Skeletal muscle tissue (tissue), 4 donors: ENCODE data around the gene ITGA2. TPM values are rescaled to one million over a fixed set of nuclear protein-coding genes. Genes with fewer than 3 reads are reported as not detected.
"Not testable (repeated sequence)": the region's sequence is repeated elsewhere in the genome, so short reads cannot be mapped to it uniquely, and the experiment has no call there.

Experiments
- H3K27ac ChIP-seq: one replicate; pipeline ENCODE4 v1.7.0; 2013; ENCODE audit warnings: mild to moderate bottlenecking, low read depth, low read length, inconsistent platforms
- H3K27me3 ChIP-seq, 3 donors: one replicate each; pipeline ENCODE4 v1.7.0; 2013; ENCODE audit warnings: low read length in 3 of 3; ENCODE audit not compliant: control insufficient read depth in 3 of 3, insufficient read depth in 3 of 3
- H3K36me3 ChIP-seq, 3 donors: one replicate each; pipeline ENCODE4 v1.7.0; 2013; ENCODE audit warnings: low read length in 3 of 3; ENCODE audit not compliant: control insufficient read depth in 3 of 3, insufficient read depth in 3 of 3
- H3K4me1 ChIP-seq, 3 donors: one replicate each; pipeline ENCODE4 v1.7.0; 2013; ENCODE audit warnings: low read length in 3 of 3, mild to moderate bottlenecking in 3 of 3; ENCODE audit not compliant: control insufficient read depth in 3 of 3, insufficient read depth in 3 of 3
- H3K4me3 ChIP-seq, 3 donors: one replicate each; pipeline ENCODE4 v1.7.0; 2013; ENCODE audit warnings: low read length in 3 of 3
- H3K9ac ChIP-seq, 3 donors: one replicate each; pipeline ENCODE4 v1.7.0; 2013; ENCODE audit warnings: low read length in 3 of 3, mild to moderate bottlenecking in 3 of 3, moderate library complexity in 2 of 3, low read depth in 1 of 3
- H3K9me3 ChIP-seq, 3 donors: one replicate each; pipeline ENCODE4 v1.7.0; 2013; ENCODE audit warnings: low read length in 3 of 3; ENCODE audit not compliant: control insufficient read depth in 3 of 3
- total RNA-seq: library from RNA; depleted of rRNA; stranded (reverse); fragments of >200 nt; gene quantifications from one replicate; pipeline ENCODE4 v1.2.3, GENCODE V29; 2014
- donor health status: Osteomylitis.

Gene ITGA2
- total RNA-seq, 1 donor from 2014 or later, result 15.7 TPM

GRCh38 chr5:53109056-53109442 lies 119.9 kb downstream of the ITGA2 start:
- Histone ChIP-seq H3K4me3 (peak overlapping the region; percentile 96 to 98 (median 97)), H3K9ac (peak overlapping the region; percentile 84 to 96 (median 90)), H3K27me3 (no peaks in the 10 kb centered on the region), H3K4me1 (peaks cover 0 to 18% (median 14%) of the 10 kb centered on the region in 3 donors), H3K9me3 (no peaks in the 10 kb centered on the region), H3K27ac (no peak overlapping the region), H3K36me3 (peaks cover 2 to 19% (median 14%) of the 10 kb centered on the region in 3 donors)

- Histone ChIP-seq H3K9me3 (no peaks in the 10 kb centered on the region), H3K36me3 (peaks cover 2 to 19% (median 13%) of the 10 kb centered on the region in 3 donors), H3K4me1 (peaks cover 0 to 18% (median 14%) of the 10 kb centered on the region in 3 donors), H3K9ac (peak within 1 kb of the TSS; percentile 84 to 96 (median 90)), H3K27me3 (no peaks in the 10 kb centered on the region), H3K4me3 (peak within 1 kb of the TSS; percentile 96 to 98 (median 97)), H3K27ac (peak within 1 kb of the TSS; percentile 38)
These were observed 120.4 kb downstream of the ITGA2 start, which contains the start of gene MOCS2 for GRCh38 chr5:53109443-53110127. MOCS2 (minus strand) TSS chr5:53109757; CDS start chr5:53107174, 2,583 bp downstream.

- H3K9me3 ChIP-seq, result no peaks in the 10 kb centered on the region
- H3K27ac ChIP-seq, result peak overlapping the region; percentile 38
- H3K27me3 ChIP-seq, result no peaks in the 10 kb centered on the region
- peaks cover 2 to 16% (median 13%) of the 10 kb centered on the region in 3 donors for H3K36me3 ChIP-seq
- H3K4me1 ChIP-seq, result peaks cover 0 to 18% (median 14%) of the 10 kb centered on the region in 3 donors
- peak overlapping the region; percentile 96 to 98 (median 97) for H3K4me3 ChIP-seq
- peak overlapping the region; percentile 84 to 96 (median 90) for H3K9ac ChIP-seq
These were observed 121.0 kb downstream of the ITGA2 start for GRCh38 chr5:53110156-53110555.

DNA sequence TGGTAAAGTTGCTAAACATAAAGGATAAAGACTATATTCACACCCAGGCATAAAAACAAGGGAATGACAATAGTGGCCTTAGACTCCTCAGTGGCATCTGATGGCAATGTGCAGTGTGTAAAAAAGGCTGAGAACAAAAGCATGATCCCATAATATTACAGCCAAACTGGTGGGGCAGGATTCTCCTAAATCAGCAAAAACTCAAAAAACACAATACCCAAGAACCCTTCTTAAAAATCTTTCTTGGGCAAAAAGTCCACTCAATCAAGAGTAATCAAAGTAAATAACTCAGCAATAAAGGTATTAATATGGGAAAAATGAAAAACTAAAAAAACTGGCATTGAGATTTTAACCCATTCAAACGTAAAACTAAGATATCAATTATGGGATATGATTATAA lies 122.0 kb downstream of the ITGA2 start:
- peak overlapping the region in 1 of 3 donors; percentile 97 for H3K4me3 ChIP-seq

GRCh38 chr5:53112307-53112706 lies 123.2 kb downstream of the ITGA2 start:
- not testable (repeated sequence) for H3K4me3 ChIP-seq, H3K36me3 ChIP-seq, H3K9me3 ChIP-seq, H3K27ac ChIP-seq, H3K27me3 ChIP-seq, H3K9ac ChIP-seq
- peaks cover 0 to 17% (median 14%) of the 10 kb centered on the region in 3 donors for H3K4me1 ChIP-seq

More for the DNA sequence above, 122.0 kb downstream of the ITGA2 start:
- Histone ChIP-seq H3K4me1 (peaks cover 0 to 18% (median 14%) of the 10 kb centered on the region in 3 donors), H3K9me3 (no peaks in the 10 kb centered on the region), H3K27me3 (no peaks in the 10 kb centered on the region), H3K36me3 (peaks cover 2 to 13% (median 10%) of the 10 kb centered on the region in 3 donors), H3K9ac (no peak overlapping the region), H3K27ac (no peak overlapping the region)

GRCh38 chr5:53112909-53113308 lies 123.8 kb downstream of the ITGA2 start:
- no peaks in the 10 kb centered on the region for H3K27me3 ChIP-seq
- H3K9me3 ChIP-seq, result no peaks in the 10 kb centered on the region
- H3K27ac ChIP-seq, result no peak overlapping the region
- peaks cover 0 to 13% (median 11%) of the 10 kb centered on the region in 3 donors for H3K4me1 ChIP-seq
- H3K4me3 ChIP-seq, result no peak overlapping the region
- peaks cover 0 to 2% (median 0%) of the 10 kb centered on the region in 3 donors for H3K36me3 ChIP-seq
- H3K9ac ChIP-seq, result no peak overlapping the region

DNA sequence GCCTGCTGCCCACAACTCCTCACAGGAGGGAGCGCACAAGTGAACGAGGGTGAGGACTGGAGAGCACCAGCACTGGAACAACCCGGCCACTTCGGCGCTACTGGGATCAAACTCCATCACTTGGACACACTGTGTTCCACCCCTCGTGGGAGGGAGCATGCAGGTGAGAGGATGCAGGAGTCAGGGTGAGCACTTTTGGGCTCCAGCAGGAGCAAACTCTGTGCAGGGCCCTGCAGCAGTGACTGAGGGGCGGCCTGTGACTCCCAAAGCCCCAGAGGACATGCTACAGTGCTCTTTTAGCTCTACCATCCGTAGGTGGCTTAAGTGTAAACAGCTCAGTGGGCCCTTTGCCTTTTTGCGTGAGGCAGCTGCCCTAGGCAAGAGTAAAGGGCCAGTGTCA lies 124.8 kb downstream of the ITGA2 start:
- Histone ChIP-seq H3K9ac (no peak overlapping the region), H3K27ac (no peak overlapping the region), H3K36me3 (peaks cover 0 to 2% (median 0%) of the 10 kb centered on the region in 3 donors), H3K9me3 (no peaks in the 10 kb centered on the region), H3K4me3 (no peak overlapping the region), H3K4me1 (peaks cover 0 to 13% (median 4%) of the 10 kb centered on the region in 3 donors), H3K27me3 (no peaks in the 10 kb centered on the region)

- Histone ChIP-seq H3K27ac (no peak overlapping the region), H3K27me3 (no peaks in the 10 kb centered on the region), H3K9me3 (no peaks in the 10 kb centered on the region)
These were observed 125.8 kb downstream of the ITGA2 start for GRCh38 chr5:53114988-53115387.

GRCh38 chr5:53116597-53116996 lies 127.4 kb downstream of the ITGA2 start:
- Histone ChIP-seq H3K4me1 (no peaks in the 10 kb centered on the region), H3K9me3 (no peaks in the 10 kb centered on the region), H3K27ac (no peak overlapping the region), H3K27me3 (no peaks in the 10 kb centered on the region), H3K4me3 (no peak overlapping the region), H3K9ac (no peak overlapping the region), H3K36me3 (peaks cover 0 to 2% (median 0%) of the 10 kb centered on the region in 3 donors)

More at GRCh38 chr5:53114988-53115387, 125.8 kb downstream of the ITGA2 start:
- Histone ChIP-seq H3K4me1 (peaks cover 0 to 10% (median 1%) of the 10 kb centered on the region in 3 donors), H3K36me3 (peaks cover 0 to 2% (median 0%) of the 10 kb centered on the region in 3 donors), H3K9ac (no peak overlapping the region), H3K4me3 (no peak overlapping the region)

GRCh38 chr5:53118879-53119278 lies 129.7 kb downstream of the ITGA2 start:
- peaks cover 0 to 2% (median 0%) of the 10 kb centered on the region in 3 donors for H3K36me3 ChIP-seq
- no peak overlapping the region for H3K4me3 ChIP-seq
- H3K4me1 ChIP-seq, result no peaks in the 10 kb centered on the region
- no peaks in the 10 kb centered on the region for H3K27me3 ChIP-seq
- no peaks in the 10 kb centered on the region for H3K9me3 ChIP-seq
- no peak overlapping the region for H3K9ac ChIP-seq
- H3K27ac ChIP-seq, result no peak overlapping the region
